GM12801 (cell line): Measurements from ENCODE around the gene SYNJ1.

Experiments
- TF ChIP-seq, protein P1 (sequence below): IDR thresholded peaks from one replicate; pipeline ENCODE4 v1.5.1; 2011; ENCODE audit warnings: control low read depth; ENCODE audit not compliant: insufficient read length; ENCODE audit errors: extremely low read depth

Gene SYNJ1

DNA sequence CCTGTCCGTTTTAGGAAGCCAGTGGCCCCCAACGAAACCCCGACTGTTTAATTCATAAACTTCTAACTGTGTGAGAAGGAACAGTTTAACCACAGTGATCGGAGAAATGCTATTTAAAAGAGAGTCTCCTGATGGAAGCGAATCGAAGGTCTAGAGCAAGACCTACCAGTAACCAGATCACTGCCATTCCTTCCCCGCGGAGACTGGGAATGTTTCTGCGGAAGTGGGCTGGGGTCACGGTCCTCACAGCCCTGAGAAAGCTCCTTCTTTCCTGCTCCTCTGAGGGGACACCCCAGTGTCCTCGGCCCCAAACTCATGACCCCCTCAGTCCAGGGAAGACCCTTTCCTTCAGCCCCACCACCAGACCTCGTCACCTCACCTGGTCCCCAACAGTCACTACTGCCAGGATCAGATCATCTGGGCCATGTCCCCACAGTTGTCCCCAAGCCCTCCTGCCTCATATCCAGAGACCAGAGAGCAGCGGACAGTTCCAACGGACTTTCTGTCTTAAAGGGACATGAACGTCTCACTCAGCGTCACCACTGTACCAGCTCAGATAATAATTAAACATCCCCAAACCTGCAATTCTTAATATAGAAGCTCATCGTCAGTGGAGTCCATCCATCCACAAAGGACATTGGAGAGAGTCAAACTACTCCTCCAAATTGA is 142.6 kb downstream of the SYNJ1 start, which contains the start of gene TCP10L:
TCP10L (minus strand) TSS at position 482 of the 669 bp plus-strand sequence. CDS start 1,219 bp downstream, outside the sequence.
- TF ChIP-seq, protein P1, sequence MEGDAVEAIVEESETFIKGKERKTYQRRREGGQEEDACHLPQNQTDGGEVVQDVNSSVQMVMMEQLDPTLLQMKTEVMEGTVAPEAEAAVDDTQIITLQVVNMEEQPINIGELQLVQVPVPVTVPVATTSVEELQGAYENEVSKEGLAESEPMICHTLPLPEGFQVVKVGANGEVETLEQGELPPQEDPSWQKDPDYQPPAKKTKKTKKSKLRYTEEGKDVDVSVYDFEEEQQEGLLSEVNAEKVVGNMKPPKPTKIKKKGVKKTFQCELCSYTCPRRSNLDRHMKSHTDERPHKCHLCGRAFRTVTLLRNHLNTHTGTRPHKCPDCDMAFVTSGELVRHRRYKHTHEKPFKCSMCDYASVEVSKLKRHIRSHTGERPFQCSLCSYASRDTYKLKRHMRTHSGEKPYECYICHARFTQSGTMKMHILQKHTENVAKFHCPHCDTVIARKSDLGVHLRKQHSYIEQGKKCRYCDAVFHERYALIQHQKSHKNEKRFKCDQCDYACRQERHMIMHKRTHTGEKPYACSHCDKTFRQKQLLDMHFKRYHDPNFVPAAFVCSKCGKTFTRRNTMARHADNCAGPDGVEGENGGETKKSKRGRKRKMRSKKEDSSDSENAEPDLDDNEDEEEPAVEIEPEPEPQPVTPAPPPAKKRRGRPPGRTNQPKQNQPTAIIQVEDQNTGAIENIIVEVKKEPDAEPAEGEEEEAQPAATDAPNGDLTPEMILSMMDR = no peak

DNA sequence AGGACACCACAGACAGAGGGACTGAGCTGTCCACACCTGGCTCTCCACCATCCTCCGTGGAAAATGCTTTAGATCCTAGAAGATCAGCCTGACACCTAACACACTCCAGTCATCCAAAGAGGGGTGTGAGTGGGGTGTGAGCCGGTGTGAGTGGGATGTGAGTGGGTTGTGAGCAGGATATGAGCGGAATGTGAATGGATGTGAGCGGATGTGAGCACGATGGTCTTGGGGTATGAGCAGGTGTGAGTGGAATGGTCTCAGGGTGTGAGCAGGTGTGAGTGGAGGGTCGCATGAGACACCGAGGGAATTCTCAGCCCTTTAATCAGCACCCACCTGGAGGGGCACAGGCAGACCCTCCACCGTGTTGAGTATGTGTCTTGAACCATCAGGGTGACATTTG is 143.3 kb downstream of the SYNJ1 start:
- TF ChIP-seq, protein P1 = no peak

DNA sequence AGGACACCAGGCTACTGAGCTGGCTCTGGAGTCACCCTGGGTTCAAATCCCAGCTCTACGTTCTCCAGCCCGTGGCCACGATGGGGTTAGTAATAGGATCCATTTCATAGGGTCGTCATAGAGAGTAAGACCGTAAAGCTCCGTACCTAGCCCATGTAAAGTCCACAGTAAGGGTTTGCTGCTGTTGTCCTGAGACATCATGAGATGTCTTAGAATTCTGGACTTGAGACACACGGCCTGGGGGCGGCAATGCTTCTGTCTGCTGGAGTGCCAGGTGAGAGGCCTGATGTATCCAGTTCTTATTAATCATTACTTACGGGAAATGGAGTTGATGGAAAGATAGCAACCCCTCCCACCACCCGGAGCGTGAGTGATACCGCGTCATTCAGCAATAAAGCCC is 146.1 kb downstream of the SYNJ1 start:
- TF ChIP-seq, protein P1 = no peak

DNA sequence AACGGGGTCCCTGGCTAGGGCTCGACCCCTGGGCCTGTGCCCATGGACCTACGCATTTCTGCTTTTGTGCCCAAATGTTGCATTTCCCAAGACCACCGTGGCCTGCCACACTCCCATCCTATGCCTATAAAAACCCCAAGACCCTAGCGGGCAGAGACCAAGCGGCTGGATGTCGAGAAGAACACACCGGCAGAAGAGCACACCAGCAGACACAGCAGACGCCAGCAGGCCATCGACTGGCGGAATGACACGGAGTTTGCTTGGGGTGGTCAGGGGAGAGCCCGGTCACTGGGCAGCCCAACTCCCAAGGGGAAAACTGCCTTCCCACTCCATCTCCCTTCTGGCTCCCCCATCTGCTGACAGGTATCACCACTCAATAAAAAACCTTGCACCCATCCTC is 146.9 kb downstream of the SYNJ1 start:
- TF ChIP-seq, protein P1 = no peak
